Measurements from ENCODE around the gene ANXA11.

Gene ANXA11

DNA sequence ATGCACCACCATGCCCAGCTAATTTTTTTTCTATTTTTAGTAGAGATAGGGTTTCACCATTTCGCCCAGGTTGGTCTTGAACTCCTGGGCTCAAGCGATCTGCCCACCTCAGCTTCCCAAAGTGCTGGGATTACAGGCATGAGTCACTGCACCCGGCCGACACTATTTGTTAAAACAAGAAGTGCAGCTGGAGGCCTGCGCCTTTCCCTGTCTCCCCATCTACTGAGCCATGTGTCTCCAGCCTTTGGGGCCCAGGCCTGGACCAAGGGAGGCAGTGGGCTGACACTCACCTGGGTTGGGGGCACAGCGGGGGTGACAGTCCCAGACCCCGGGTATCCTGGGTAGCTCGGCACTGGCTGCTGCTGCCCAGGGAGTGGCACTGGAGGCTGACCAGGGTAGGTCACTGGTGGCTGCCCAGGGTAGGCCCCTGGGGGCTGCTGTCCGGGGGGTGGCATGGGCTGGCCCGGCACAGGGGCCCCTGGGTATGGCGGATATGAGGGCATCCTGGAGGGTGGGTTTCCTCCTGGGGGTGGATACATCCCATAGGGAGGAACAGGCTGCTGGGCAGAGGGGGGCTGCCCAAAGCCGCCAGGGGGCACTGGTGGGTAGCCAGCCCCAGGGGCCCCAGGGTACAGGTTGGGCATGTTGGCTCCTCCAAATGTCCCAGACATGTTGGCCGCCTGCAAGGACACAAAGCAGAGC lies 36.5 kb downstream of the ANXA11 start:
- CTCF ChIA-PET, result interaction anchor here (1.5 to 2.7 kb wide), 2 partner anchors 10 to 11 kb away, joined by 3 to 17 read pairs; no protein-coding TSS in a partner anchor
- POLR2A ChIA-PET, result no interaction called here
- DNase-seq (ENCODE audit: low read depth, low spot score), result no peak
- H3K4me3 ChIP-seq (ENCODE audit: low read depth, low read length), result no peak overlapping the region
- TF ChIP-seq, protein P1, sequence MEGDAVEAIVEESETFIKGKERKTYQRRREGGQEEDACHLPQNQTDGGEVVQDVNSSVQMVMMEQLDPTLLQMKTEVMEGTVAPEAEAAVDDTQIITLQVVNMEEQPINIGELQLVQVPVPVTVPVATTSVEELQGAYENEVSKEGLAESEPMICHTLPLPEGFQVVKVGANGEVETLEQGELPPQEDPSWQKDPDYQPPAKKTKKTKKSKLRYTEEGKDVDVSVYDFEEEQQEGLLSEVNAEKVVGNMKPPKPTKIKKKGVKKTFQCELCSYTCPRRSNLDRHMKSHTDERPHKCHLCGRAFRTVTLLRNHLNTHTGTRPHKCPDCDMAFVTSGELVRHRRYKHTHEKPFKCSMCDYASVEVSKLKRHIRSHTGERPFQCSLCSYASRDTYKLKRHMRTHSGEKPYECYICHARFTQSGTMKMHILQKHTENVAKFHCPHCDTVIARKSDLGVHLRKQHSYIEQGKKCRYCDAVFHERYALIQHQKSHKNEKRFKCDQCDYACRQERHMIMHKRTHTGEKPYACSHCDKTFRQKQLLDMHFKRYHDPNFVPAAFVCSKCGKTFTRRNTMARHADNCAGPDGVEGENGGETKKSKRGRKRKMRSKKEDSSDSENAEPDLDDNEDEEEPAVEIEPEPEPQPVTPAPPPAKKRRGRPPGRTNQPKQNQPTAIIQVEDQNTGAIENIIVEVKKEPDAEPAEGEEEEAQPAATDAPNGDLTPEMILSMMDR (IDR thresholded peaks at IDR 0.05; ENCODE audit: insufficient read depth, low read length, missing control alignments), result no peak

DNA sequence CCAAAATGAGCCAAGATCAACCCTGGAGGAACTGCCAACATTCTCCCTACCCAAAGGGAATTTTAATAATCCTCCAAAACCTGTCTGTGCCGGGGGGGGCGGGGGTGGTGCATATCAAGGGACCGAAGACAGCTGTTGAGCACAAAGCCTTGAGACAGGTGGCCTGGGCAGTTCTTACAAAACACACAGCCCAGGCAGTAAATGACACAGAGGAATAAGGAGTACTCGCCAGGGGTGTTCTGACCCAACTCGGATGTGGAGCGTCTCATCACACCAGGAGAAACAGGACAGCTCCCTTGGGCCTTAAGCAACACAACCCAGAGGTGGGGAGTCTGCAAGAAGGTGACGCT lies 37.2 kb downstream of the ANXA11 start:
- CTCF ChIA-PET, result interaction anchor here (1.5 to 2.7 kb wide), 2 partner anchors 10 to 11 kb away, joined by 3 to 17 read pairs; no protein-coding TSS in a partner anchor

DNA sequence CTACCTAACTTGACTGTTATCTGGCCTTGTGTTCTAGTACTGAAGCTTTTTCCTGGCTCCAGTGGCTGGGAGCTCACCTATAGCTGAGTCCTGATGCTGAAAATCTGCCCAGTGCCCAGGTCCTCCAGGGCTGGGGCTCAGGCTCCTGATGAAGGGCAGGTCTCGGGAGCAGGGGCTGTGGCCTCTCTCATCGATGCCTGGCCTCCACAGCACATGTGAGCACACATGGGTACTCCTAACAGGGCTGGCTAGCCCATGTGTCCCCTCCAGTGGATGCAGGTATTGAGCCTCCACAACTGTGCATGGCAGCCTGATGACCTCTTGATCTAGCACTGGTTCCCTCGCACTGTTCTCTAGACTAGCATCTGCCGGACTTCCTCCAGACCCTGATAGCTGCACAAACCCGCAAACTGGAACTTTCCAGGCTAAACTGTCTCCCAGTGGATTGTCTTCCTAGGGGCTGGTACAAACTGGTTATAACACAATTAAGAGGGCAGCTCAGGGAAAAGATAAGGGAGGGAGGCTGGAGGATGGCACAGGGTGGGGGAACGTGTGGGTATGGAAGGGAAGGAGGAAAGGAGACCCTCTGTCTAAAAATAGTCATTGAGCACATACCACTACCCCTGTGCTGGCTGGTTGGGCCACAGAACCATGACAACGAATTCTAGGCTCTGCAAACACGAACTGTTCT lies 37.7 kb downstream of the ANXA11 start:
- CTCF ChIA-PET, result interaction anchor here (1.5 to 2.7 kb wide), 3 partner anchors 10 to 13 kb away, joined by 3 to 17 read pairs (median 3); no protein-coding TSS in a partner anchor
- no peak for DNase-seq (ENCODE audit: low read depth, low spot score)
- POLR2A ChIA-PET, result no interaction called here
- no peak overlapping the region for H3K4me3 ChIP-seq (ENCODE audit: low read depth, low read length)
- TF ChIP-seq, protein P1 (IDR thresholded peaks at IDR 0.05; ENCODE audit: insufficient read depth, low read length, missing control alignments), result no peak

More for the DNA sequence above, 37.2 kb downstream of the ANXA11 start:
- TF ChIP-seq, protein P1 (IDR thresholded peaks at IDR 0.05; ENCODE audit: insufficient read depth, low read length, missing control alignments), result no peak
- POLR2A ChIA-PET, result no interaction called here
- H3K4me3 ChIP-seq (ENCODE audit: low read depth, low read length), result no peak overlapping the region
- DNase-seq (ENCODE audit: low read depth, low spot score), result no peak

DNA sequence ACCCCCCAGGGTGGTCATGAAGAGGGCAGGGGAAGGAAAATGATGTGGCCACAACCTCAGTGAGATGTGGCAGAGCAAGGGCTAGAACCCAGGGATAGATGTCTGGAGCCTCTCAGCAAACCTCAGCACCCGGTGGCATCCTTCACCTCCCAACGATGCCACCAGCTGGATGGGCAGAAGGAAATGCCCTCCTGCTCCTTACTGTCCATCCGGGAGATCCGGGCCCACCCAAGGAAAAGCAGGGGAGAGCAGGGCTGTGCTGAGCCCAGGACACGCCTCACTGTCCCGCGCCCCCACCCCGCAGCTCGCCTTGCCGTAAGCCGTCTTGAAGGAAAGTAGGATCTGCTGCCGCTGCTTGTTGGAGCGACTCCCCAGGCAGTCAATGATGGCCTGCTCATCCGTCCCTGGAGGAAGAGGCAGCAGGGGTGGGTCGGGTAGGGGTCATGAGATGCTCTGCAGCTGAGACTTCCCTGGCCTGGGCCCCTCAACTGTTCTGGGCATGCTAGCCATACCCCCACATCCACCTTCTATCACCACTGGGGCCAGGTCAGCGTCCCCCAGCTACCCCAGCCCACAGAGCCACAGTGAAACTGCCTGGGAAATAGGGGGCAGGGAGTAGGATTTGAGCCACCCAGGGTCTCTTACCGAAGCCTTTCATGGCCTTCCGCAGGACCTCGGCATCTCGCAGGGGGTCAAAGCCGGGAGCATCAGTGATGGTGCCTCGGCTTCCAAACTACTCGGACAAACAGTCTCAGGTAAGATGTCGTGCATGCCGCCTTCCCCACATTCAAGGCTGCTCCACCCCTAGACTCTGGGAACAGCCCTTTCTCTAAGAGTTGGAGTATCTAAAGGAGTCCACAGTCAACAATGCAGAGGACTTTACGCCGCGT lies 38.5 kb downstream of the ANXA11 start:
- CTCF ChIA-PET, result interaction anchor here (1.5 to 2.7 kb wide), 2 partner anchors 12 to 14 kb away, joined by 3 to 17 read pairs; no protein-coding TSS in a partner anchor
- TF ChIP-seq, protein P1 (IDR thresholded peaks at IDR 0.05; ENCODE audit: insufficient read depth, low read length, missing control alignments), result no peak

DNA sequence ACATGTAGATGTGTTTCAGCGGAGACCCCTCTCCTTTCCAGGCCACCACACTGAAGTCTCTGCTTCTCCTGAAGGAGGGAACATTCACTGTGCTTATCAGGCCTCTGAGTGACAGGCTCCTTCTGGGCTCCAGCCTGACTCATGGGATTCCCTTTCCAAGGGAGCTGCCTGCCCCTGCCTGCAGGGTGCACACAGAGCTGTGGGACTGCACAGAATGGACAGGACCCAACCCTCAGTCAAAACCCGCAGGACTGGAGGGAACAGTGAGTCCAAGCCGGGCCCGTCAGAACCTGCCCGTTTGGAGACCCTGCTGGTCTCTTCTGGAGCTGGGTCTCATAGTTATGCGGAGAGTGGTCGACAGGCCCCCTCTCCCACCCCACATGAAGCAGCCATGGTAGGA lies 40.2 kb downstream of the ANXA11 start:
- ChIA-PET POLR2A (interaction anchor here (1.0 to 1.3 kb wide), 2 partner anchors 38 to 40 kb away, joined by 3 read pairs; partner anchors contain the start of gene ANXA11), CTCF (interaction anchor here (1.6 to 2.5 kb wide), 2 partner anchors 13 to 21 kb away, joined by 5 to 8 read pairs; no protein-coding TSS in a partner anchor)
- H3K4me3 ChIP-seq (ENCODE audit: low read depth, low read length), result no peak overlapping the region
- no peak for DNase-seq (ENCODE audit: low read depth, low spot score)
- TF ChIP-seq, protein P1 (IDR thresholded peaks at IDR 0.05; ENCODE audit: insufficient read depth, low read length, missing control alignments), result peak; percentile 13

More for the DNA sequence above, 38.5 kb downstream of the ANXA11 start:
- POLR2A ChIA-PET, result no interaction called here
- DNase-seq (ENCODE audit: low read depth, low spot score), result no peak
- H3K4me3 ChIP-seq (ENCODE audit: low read depth, low read length), result no peak overlapping the region

All from AG04449 (cell line).